ENCODE measurements around the gene MGAT5.
"Not testable (repeated sequence)": the region's sequence is repeated elsewhere in the genome, so short reads cannot be mapped to it uniquely, and the experiment has no call there.

Gene MGAT5

DNA sequence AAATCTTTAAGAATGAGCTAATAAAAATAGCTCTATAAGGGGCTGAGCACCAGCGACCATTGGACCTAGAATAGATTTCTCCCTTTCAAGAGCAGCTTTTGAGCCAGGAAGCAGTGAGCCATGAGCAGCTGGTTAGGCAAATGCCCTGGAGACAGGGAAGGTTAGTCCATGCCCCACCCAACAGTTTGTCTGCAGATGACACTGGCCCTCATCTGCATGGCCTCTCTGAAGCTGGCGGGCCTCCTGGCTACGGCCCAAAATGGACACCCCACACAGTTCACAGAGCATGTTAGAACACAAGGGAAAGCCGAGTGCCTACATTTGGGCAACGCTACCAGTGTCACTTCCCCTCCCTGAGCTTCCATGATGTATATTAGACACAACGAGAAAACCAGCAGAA, 201.1 kb downstream of the MGAT5 start:
- DNase-seq, result no peak

DNA sequence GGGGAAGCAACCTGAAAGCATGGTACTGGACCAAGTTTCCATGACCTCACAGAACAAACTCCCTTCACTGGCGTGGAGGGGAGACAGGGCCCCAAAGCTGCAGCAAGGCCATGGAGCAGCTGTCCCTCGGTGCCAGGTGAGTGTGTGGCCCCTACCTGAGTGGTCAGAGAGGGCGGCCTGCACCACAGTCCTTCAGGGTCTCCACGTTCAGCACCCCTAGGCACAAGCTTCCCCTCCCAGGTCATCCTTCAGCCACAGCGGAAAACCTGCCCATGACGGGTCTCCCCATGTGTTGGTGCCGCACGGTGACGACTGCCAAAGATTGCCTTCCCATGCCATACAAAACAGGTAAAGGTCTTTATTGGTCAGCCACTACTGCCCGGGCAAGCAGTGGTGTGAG, 201.6 kb downstream of the MGAT5 start:
- DNase-seq, result no peak

DNA sequence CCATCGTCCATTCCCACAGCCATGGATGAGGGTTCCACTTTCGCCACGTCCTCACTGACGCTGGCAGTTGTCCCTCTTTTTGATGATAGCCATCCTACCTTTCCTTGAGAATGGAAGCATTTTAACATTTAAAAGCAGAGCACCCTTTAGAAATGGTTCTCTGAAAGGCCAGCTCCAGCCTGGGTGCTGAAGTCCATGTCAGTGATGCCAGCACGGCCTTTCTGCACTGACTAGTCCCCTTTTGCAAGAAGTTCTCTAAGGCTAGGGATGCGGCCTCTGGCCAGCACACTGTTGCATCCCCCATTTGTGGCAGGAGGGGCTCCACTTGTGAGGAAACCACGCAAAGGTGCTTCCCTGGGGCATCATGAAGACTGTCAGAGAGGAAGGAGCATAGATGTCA, 203.5 kb downstream of the MGAT5 start:
- DNase-seq, result no peak

DNA sequence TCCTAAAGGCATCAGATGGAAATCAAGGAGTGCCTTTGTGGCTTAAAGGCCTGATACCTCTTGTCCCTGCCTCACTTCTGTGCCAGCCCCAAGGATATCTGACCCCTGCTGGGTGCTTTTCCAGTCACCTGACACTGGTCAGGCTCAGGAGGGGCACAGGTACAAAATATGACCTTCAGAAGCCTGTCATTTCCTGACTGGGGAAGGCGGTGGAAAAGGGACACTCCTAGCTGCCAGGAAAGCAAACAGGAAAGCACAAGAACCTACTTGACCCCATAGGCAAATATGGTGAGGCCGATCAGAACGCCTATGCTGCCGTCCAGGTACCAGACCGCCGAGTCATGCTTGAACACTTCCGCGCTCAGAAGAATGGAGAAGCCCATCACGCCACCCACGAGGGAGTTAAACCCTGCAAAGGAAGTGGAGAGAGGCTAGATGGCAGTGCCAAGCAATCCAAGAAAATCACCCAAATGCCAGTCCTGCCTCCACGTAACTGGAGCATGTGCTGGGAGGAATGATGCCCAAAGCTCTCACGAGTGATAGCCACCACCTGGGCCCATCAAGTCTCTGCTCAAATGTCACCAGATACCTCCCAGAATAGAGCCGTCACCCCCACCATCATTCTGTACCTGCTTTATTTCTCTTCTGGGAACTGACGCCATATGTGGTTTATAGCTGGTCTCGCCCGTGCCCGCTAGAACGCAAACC, 204.0 kb downstream of the MGAT5 start:
- DNase-seq, result no peak

DNA sequence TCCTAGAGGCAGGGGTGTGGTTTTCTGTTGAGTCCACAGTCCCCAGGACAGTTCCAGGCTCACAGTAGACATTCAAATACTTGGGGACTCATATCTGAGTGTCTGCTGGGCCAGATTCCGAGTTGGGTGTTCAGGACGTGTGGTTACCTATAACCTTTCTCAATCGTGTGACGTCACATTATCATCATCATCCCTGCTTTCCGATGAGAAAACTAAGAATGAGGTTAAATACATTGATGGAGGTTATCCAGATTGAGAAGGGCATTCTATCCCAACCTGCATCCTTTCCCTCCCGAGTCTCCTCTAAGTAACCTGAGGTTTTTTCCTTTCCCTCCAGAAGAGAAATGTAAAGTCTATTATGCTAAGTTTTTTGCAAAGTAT, 204.6 kb downstream of the MGAT5 start:
- no peak for DNase-seq

DNA sequence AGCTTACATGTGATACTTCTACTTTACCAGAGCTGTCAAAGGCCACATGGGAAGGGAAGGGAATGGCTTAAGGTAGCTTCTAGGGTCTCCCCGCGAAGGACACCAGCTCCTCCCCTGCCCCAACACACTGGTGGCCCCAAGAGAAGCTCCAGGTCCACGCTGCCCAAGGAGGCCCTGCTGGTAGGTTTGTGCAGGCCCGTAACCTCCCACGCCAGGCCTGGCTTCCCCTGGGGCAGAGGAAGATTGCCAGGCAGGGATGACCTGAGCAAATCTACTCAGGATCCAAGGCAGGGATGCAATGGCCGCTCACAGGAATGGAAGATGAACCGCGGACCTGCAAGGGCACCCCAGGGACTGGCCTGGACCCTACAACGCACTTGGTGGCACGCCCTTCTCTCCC, 205.1 kb downstream of the MGAT5 start:
- no peak for DNase-seq

DNA sequence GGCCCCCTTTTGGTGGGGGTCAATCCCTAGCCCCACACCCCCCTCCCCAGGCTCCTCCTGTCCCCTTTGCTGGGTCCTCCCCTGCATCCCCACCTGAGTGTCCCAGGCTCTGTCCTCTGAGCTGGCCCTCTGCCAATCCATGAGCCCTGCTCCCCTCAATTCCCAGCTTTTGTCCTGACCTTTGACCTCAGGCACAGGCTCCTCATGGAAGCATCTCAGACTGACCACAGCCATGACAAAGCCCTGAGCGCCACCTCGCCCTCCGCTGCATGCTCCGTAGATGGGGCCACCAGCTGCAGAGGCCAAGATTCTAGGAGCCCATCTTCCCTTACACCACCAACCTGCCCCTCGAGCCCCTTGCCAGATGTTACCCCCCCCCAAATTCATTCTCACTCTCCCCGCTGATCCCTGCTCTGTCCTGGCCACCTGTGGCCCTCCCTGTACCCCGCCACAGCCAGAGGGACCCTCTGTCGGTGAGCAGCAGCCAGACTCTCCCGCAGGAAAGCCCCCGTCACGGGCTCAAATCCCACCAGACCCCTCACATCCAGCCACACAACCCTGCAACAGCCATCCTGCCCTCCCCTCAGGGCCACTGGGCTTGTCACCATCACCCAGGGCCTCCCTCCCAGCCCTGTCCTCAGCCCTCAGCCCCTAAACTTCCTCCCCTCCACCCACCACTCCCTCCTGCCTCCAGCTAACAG, 206.0 kb downstream of the MGAT5 start:
- DNase-seq, result no peak

DNA sequence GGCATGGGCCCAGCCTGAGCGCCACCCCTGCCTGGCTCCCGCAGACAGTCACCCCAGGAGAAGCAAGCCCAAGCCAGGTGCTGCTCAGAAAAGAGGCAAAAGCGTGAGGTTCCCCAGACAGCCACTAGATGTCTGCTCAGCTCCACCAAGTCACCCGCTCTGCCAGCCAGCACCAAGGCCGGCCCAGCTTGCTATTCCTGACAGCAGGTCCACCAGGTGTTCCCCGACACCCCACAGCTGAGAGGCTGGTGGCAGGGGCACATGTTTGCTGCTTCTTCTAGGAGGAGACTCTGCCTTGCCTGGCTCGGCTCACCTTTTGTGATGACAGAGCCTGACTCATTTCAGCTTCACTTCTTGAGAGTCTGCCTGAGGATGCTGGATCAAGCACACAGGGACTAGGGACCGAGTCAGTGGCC, 206.7 kb downstream of the MGAT5 start:
- peak; percentile 35 to 40 for DNase-seq

DNA sequence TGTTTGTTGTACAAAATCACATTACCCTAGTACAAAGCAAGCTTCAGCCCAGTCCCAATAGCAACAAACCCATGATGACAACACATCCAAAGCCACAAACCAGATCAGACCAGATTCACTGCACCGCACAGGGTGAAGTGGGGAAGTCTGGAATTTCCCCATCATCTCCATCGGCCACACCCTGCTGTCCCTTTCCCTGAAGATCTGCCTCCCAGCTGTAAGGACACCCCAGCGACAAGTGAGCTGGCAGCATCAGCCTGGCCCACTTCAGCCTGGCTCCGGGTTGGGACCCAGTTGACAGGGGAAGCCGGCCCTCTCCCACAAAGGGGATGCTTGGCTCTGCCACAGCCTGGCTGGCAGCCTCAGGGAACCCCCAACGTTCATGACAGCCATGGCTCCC, 207.6 kb downstream of the MGAT5 start:
- no peak for DNase-seq

DNA sequence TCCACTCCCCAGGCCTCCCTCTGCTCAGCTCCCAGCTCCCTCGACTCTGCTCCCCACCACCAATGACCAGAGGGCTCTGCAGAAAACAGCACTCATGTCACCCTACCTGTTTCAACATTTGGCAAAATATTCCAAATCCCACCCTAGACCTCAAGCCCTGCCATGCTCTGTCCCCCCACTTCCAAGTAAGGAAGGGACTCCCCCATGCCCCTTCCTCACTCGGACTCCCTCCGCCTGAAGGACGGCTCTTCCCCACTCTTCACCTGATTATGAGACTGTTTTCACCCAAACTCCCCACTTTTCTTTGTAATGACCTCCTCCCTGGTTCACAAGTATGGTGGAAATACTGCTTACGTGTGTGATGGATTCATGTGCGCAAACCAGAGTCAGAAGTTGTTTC, 208.4 kb downstream of the MGAT5 start:
- DNase-seq, result no peak

DNA sequence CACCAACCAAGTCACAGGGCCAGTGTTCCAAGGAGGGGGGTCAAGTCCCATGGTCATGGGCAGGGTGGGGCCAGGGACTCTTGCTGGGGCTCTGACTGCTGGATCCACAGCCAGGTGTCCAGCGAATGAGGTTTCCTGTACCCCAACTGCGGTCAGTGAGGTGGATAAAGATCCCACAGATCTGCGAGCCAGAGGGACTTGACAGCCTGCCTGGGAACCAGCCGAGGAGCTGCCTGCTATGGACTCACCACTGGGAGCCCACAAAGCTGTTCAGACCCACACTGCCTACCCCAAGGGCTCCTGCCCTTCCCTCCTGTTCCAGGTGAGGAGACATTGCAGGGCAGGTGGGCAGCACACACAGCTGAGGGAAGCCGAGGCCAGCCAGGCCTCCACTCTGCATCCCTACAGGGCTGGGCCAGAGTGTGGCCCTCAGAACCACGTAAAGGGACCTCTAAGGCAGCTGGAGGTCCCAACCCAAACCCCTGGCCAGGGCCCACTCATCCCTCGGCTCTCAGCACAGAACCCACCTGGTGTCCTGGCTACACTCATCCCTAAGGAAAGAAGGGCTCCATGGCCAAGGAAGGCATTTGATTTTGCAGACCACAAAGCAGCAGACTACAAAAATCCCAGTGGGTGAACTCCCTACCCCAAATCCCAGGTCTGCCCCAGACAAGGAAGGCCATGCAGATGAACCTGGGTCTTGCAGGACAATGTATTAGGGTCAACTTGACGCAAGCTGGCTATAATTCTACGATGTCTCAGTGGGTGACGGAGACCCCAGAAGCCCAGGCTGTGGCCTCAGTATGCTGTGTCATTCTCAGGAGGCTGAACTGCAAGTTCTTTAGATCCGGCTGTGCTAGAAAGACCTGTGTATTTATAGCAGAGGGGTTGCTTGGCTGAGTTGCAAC, 209.2 kb downstream of the MGAT5 start:
- no peak for DNase-seq

DNA sequence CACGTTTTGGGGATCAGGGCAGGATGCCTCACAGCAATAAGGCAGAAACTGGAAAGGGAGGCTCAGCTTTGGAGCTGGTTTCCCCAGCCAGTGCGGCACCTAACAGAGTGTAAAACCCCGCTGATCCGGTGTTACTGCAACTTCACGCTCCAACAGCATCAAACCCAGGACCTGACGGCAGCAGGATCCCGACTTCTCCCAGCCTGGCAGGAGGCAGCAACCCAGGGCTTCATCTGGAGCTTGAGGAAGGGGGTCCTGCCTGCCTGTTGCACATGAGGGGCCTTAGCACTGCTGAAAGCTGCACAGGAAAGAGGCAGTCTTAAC, 209.8 kb downstream of the MGAT5 start:
- no peak for DNase-seq

DNA sequence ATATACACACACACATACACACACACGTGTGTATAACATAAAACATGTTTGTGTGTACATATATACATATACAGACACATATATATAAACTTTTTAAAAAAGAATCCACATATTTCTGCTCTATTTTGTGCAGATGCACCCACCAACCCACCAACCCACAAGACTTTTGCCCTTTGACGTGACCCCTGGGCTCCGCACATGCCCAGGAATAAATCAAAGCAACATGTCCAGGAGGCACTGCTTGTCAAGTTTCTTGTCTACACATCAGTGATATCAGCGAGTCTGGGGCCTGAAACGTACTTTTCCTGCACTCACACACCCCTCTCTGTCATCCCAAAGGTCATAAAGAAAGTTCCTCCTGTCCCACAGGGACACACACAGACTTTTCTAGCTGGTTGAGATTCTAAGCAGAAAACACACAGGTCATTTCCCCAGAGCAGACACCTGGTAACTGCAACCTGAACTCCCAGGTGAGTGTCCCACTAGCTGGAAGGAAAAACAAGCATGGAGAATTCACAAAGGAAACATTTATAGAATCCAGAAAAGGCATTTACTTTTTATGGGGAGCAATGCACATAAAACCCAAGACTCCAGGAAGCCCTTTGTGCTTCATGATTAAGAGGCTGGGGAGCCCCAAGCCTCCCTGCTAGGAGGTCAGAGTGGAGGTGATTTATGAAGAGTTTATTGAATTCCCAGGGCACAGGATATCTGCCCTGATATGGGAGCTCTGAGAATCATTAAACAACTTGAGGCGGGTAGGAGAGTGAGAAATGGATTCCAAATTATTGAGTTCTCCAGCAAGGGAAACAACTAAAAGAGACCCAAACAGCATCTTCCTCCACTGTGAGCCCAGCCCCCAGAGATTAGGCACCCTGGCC, 211.6 kb downstream of the MGAT5 start:
- DNase-seq, result no peak

DNA sequence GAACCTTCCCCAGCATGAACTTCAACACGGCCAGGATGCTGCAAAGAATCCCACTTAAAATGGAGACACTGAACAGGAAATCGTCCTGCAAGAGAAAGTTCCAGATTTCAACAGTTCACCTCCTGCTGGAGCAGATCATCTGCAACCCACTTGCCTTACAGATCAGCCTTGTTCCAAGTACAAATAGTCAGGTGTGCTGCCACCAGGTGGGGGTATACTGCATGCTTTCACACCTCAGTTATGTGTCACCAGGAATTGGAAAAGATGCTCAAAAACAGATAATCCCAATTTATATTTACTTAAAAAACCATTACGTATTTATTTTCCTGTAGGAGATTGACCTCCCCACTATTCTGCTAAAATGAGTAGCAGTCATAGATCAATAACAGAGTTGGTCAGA, 212.3 kb downstream of the MGAT5 start:
- DNase-seq, result peak; percentile 20 to 40

DNA sequence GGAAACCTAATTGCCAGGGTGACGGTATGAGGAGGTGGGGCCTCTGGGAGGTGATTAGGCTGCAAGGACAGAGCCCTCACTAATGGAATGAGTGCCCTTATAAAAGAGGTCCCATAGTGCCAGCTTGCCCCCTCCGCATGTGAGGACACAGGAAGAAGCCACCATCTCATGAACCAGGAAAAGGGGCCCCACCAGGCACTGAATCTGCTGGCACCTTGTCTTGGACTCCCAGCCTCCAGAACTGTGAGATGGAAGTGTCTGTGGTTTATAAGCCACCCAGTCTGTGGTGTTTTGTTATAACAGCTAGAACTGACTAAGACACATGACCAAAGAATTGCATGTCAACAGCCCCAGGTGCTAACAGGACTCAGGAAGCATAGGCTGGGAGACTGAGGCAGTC, 214.3 kb downstream of the MGAT5 start:
- DNase-seq, result no peak

DNA sequence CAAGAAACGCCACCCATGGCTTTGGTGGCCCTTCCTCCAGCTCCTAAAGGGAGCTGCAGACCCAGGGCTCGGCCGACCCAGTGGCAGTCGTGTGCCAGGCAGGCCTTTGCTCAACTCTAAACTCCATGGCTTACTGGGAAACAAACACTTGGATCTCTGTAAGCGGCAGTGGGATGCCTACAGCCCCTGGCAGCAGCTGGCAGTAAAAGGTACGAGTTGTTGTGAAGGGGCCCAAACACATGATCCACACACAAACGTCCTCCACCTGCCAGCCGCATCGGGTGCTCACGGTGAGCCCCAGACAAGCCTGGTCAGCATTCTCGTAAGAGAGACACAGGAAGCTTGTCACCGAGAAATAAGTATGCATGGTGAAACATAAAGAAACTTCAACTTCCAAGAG, 214.9 kb downstream of the MGAT5 start:
- DNase-seq, result no peak

DNA sequence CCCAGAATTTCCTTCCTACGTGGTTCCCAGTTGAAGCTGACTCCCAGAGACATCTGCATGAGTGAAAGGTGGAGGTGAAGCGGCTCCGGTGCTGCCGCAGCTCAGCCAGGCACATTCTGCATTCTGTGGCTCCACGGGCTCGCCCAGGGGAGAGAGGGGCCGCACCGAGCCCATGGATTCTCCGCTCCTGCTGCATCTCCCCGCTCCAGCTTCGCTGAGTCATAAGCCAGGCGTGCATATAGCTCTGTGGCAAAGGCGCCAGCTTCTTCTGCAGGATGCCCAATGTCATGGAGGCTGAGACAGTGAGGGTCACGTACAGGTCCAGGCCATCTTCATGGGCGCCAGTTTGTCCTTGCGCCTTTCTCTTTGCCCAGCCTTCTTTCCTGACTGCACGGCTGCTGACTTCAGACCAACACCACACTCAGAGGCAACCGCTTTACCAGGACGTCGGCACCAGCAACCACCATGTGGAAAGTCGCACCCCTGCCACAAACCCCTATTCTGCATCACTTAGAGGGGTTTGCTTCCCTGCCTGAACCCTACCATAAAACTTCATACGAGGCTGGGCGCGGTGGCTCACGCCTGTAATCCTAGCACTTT, 215.7 kb downstream of the MGAT5 start:
- DNase-seq, result no peak

DNA sequence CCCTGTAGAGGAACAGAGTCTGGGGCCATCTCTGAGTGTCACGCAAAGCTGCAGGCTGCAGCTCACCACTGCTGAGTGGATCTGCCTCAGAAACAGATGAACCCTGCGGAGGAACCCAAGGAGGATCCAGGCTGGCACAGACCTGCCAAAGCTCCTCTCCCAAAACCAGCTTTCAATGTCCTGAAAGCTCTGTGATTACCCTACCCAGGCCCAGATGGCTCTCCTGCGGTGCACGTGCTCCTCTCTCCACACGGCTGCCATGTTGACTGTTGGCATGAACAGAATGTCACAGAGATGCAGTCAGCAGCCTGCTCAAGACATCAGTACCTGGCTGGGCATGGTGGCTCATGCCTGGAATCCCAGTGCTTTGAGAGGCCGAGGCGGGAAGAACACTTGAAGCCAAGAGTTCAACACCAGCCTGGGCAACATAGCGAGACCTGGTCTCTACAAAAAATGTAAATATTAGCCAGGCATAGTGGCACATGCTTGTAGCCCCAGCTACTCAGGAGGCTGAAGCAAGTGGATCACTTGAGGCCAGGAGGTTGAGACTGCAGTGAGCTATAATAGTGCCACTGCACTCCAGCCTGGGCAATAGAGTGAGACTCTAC, 216.8 kb downstream of the MGAT5 start:
- no peak for DNase-seq

DNA sequence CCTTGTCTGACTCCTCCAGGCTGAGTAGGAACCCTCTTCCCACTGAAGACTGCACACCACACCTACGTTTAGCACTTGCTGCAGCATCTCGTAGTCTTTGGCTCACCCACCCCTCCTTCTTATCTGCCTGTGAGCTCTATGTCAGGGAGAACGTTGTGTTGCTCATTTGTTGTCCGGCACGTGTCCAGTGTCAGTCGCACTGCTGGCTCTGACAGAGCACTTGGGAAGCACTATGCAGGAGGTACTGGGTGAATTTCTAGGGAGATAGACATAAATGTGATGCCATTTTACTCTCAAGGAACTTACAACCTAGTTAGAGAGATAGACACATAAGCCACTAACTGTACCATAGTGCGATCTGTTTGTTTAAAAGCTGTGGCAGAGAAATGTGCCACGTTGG, 223.1 kb downstream of the MGAT5 start:
- not testable (repeated sequence) for DNase-seq

DNA sequence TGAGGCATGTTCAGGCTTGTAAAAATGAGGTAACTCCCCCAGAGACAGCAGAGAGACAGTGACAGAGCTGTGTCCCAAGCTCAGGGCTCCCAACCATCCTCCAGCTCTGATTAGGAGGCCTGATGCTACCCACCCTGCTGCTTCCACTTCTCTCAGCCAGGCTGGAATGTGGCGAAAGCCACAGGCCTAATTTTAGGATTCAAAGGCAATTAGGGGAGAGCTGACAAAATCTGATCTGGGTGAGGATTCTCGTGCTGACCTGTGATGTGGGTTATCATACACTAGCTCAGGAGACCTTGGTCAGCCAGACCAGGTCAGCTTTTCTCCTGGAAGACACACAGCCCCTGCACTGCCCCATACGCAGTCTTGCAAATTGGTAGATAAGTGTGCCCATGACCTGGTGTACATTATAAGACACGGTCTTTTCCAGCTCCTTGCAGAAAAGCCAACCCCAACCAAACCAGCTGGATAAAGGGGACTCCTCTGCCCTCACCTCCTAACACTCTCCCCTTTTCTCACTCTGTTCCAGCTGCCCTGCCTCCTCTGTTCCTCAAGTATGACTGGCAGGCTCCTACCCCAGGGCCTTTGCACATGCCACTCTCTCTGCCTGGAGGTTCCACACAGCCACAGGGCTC, 225.9 kb downstream of the MGAT5 start:
- no peak for DNase-seq

DNA sequence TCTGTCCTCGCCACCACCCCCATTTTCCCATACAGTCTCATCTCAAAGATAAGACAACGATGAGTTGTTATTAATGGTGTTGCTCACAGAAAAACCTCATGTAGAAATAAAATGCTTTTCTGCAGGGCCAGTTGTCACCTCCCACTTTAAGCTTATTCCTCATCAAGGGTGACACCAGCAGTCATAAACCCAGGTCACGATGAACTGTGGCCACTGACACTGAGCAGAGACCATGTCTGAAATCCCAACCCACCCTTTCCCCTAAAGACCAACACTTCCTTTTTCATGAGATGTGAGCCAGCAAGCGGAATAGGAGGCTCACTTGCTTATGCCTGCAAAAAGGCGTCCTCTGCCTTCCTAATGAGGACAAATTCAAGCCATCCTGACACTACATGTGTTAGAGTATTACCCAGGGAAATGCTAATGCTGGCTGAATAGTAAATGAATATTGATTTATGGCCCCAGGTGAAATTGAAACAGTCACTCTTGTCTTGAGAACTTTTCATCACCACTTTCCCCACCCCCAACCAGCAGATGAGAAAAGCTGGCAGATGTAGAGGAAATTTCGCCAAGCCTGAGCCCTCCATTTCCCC, 228.4 kb downstream of the MGAT5 start:
- no peak for DNase-seq

All from CD4-positive, alpha-beta T cell treated with Interferon alpha-2 for 1 hour (primary cell).